Nucleus accumbens (tissue), 56 donors: Measurements from ENCODE around the gene NOL9.

ENCODE experiments used
- DNase-seq, 56 donors: peaks; one replicate each; lab custom pipeline; 2025; lab: John Stamatoyannopoulos, UW

Gene NOL9

GRCh38 chr1:6591222-6591621, 36.9 kb upstream of the NOL9 start:
- DNase-seq: peak in 15 of 56 donors; percentile 11 to 52 (median 31)

DNA sequence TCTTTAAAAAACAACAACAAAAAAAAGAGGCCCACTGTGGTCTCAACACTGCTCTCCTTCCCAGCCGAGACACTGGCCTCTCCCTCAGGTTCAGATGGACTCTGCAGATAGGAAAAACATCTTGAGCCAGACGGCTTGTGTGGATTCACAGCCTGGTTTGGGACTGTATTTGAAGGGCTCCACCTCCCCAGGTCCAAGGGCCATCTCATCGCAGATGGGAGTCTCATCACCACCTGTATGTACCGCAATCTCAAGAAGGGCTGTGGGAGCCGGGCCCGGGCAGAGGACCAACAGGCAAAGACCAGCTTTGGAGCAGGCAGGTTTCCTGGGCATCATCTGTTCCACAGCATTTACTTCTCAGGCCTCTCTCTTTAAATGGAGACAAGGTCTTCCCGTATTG, 35.7 kb upstream of the NOL9 start:
- no peak for DNase-seq

- DNase-seq: no peak
Measured at GRCh38 chr1:6588893-6589520, 34.7 kb upstream of the NOL9 start.

- DNase-seq: no peak
Measured at GRCh38 chr1:6588128-6588892, 34.0 kb upstream of the NOL9 start.

DNA sequence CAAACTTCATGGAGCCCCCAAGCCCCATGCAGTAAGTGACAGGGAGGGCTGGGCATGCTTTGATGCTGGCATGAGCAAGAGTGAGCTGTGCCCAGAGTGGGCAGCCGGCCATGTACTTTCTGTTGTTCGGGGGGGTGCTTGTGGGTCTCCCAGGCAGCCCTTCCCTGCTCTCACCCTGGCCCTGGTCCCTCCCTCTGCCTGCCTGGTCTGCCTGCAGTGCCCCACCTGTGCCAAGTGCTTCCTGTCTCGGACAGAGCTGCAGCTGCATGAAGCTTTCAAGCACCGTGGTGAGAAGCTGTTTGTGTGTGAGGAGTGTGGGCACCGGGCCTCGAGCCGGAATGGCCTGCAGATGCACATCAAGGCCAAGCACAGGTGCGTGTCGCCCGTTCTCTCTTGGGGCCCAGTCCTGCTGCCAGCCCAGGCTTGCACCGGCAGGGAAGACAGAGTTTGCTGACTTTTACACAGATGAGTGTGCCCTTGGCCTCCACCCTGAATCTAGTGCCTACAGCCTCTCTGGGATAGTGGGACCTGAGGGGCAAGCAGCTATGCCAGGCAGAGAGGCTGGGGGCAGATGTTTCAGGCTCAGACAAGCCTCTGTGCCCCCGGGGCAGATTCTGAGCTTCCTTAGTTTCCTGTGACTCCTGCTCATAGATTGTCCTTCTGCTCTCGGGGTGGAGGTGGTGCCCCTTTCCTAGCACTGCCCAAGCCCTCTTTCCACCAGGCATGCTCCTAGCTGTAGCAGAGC, 33.1 kb upstream of the NOL9 start:
- DNase-seq: peak in 54 of 56 donors; percentile 6 to 87 (median 64)

GRCh38 chr1:6586404-6586816, 32.1 kb upstream of the NOL9 start:
- no peak for DNase-seq

DNA sequence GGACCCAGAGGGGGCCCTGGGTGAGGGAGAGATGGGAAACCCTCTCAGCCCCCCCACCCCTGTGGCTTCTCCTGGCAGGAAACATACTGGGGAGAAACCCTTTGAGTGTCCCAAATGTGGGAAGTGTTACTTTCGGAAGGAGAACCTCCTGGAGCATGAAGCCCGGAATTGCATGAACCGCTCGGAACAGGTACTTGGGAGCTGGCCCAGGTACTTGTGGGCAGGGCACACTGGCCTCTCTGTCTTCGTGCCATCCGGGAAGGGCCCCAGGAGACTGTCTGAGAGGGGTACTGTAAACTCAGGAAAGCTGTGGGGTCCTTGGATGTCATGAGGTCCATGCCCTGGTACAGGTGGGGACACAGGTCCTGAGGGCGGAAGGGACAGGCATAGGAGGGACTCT, 31.5 kb upstream of the NOL9 start:
- no peak for DNase-seq

DNA sequence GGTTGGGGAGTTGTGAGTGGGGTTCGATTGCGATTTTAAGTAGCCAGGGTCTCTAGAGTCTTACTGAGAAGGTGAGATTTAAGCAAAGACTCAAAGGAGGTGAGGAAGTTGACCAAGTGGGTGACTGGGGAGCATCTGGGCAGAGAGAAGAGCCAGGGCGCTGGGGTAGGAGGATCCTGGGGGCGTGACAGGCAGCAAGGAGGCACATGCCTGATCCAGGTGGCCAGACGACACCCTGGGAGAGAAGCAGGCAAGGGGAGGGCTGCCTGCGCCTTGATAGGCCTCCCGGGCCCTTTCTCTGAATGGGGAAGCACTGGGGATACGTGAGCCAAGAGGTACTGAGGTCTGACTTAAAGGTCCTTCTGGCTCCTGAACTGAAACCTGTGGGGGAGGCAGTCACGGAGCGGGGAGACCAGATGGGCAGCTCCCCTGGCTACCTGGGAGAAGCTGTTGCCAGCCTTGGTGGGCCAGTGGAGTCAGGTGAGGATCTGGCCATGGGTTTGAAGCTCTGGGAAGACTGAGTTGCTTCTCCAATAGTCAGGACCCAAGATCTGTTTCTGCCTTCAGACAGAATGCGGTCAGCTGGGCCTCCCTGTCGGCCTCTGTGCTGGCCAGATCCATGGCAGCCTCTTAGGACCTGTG, 30.9 kb upstream of the NOL9 start:
- DNase-seq: no peak

DNA sequence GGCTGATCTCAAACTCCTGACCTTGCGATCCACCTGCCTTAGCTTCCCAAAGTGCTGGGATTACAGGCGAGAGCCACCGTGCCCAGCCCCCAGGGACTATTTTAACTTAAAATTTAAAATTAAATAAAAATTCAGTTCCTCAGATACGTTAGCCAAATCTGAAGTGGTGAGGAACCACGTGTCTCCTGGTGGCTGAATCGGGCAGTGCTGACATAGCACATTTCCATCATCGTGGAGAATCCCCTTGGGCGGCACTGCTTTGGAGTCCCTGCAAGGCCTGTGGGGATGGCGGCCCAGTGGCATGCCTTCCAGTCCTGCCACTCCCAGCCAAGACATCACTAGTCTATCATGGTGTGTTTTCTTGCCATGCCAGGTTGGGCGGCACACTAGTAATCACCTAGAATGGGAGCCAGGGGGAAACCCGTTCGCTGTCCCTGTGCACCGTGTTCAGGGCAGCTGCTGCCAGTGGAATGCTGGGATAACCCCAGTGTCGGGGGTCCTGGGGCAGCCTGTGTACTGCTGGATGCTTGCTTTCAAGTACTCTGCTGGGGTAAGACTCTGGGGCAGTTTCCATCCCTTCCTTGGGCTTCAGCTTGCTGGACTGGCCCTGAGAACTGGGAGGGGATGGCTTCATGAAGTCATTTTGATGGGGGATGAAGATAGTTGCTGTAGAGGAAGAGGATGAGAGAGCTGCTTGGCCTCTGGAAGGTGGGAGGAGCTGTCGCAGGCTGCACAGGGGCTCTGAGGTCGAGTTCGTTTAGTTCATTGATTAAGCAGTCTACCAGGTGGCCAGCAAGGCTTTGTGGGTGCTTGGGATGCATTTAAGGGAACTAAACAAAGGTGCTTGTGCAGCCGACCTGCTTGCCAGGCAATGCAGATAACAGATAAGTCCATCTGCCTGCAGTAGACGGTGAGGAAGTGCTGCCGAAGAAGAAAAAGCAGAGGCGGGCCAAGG, 30.1 kb upstream of the NOL9 start:
- no peak for DNase-seq

GRCh38 chr1:6582370-6582769, 28.1 kb upstream of the NOL9 start:
- DNase-seq: no peak

DNA sequence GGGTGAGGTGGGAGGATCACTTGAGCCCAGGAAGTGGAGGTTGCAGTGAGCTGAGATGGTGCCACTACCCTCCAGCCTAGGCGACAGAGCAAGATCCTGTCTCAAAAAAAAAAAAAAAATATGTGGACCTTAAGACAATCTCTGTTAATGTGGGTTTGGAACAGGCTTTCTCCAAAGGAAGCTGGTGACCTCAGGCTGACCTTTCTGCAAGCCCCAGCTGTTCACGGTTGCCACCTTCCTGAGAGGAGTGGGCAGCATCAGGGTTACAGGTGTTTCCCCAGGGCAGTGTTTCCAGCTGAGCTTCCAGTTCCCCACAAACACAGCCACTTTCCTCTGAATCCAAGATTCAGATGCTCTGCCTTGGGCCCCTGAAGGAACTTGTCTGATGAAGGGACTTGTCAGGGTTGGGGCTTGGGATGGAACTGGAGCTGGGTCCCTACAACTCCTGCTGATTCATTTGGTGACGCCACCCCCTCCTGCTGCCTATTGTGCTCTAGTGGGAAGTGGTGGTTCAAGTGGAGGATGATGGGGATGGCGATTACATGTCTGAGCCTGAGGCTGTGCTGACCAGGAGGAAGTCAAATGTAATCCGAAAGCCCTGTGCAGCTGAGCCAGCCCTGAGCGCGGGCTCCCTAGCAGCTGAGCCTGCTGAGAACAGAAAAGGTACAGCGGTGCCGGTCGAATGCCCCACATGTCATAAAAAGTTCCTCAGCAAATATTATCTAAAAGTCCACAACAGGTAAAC, 27.4 kb upstream of the NOL9 start:
- DNase-seq: no peak

DNA sequence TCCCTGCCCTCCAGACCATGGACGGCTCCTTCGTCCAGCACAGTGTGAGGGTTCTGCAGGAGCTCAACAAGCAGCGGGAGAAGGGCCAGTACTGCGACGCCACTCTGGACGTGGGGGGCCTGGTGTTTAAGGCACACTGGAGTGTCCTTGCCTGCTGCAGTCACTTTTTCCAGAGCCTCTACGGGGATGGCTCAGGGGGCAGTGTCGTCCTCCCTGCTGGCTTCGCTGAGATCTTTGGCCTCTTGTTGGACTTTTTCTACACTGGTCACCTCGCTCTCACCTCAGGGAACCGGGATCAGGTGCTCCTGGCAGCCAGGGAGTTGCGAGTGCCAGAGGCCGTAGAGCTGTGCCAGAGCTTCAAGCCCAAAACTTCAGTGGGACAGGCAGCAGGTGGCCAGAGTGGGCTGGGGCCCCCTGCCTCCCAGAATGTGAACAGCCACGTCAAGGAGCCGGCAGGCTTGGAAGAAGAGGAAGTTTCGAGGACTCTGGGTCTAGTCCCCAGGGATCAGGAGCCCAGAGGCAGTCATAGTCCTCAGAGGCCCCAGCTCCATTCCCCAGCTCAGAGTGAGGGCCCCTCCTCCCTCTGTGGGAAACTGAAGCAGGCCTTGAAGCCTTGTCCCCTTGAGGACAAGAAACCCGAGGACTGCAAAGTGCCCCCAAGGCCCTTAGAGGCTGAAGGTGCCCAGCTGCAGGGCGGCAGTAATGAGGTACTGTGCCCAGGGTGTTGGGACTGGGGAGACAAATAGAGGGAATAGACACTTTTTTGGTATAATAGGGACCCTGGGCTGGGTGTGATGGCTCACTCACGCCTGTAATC, 26.5 kb upstream of the NOL9 start:
- DNase-seq: no peak

- DNase-seq: no peak
Measured at GRCh38 chr1:6580119-6580592, 25.8 kb upstream of the NOL9 start.

GRCh38 chr1:6579374-6580118, 25.2 kb upstream of the NOL9 start, which contains the start of gene ZBTB48:
Gene ZBTB48 (plus strand): TSS chr1:6579994. CDS start chr1:6580610, 616 bp downstream.
- peak; percentile 87 to 100 (median 98) for DNase-seq

DNA sequence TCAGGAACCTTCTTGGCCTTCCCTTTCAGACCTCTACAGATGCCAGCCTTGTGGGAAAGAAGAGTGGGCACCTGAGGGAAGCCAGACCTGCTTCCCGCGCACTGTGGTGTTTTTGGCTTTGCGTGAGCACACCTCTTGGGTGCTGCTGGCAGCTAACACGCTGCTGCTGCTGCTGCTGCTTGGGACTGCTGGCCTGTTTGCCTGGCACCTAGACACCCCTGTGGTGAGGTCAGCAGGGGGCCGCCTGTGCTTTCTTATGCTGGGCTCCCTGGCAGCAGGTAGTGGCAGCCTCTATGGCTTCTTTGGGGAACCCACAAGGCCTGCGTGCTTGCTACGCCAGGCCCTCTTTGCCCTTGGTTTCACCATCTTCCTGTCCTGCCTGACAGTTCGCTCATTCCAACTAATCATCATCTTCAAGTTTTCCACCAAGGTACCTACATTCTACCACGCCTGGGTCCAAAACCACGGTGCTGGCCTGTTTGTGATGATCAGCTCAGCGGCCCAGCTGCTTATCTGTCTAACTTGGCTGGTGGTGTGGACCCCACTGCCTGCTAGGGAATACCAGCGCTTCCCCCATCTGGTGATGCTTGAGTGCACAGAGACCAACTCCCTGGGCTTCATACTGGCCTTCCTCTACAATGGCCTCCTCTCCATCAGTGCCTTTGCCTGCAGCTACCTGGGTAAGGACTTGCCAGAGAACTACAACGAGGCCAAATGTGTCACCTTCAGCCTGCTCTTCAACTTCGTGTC, 24.5 kb upstream of the NOL9 start:
- DNase-seq: no peak

DNA sequence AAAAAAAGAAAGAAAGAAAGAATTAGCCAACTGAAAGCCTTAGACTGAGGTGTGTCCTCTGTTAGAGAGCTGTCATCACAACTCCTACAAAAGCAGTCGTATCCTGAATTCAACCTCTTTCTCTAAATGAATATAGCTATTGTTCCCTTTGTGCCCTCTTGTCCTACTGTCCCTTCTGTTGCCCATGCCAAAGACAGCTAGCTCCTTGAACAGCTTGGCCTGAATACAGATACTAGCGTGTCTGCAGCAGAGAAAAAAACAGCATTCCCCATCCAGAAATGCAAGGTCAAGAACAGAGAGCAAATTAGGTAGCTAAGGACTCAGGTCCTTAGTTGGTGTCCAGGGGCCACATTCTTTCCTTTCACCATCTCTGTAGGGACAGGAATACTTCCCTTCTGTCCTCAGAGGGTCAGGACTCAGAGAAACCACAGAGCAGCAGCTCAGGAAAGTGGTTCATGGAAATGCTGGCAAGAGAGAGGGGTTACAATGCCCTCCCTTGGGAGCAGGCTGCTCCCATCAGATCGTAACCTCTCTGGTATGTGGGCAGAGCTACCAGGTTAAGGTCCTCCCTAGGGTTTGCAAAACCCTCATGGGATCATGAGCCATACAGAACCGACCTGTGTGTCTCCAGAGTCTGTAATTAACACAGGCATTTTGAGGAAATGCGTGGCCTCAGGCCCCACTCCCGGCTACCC, 23.7 kb upstream of the NOL9 start:
- DNase-seq: peak in 1 of 56 donors; percentile 22
